Activated CD8-positive, alpha-beta T cell treated with anti-CD3 and anti-CD28 coated beads, Interleukin-2, amount 10 ng/mL, durations not matched to agents 7 days and 5 days (primary cell): ENCODE results near the gene IL36RN. TPM values are rescaled to one million over a fixed set of nuclear protein-coding genes. Genes with fewer than 3 reads are reported as not detected.

Experiments used
- ATAC-seq: fragments of 150-1000 bp; cut with Tn5 transposase; one replicate; pipeline ENCODE4 v1.10.0; 2021; ENCODE audit warnings: moderate library complexity
- CTCF ChIA-PET: fragments of 350-600 bp; sonication (Branson Sonifier 250); formaldehyde crosslinking; loops from one replicate; lab custom pipeline; 2021; ENCODE audit warnings: antibody characterized with exemption; lab: Charles Lee
- POLR2A ChIA-PET: fragments of 350-600 bp; sonication (Branson Sonifier 250); formaldehyde crosslinking; loops from one replicate; lab custom pipeline; 2021; ENCODE audit warnings: antibody characterized with exemption; lab: Charles Lee
- DNase-seq: peaks from one replicate; pipeline ENCODE4 v3.0.0-alpha.2; 2020
- H3K27ac Mint-ChIP-seq: one replicate; pipeline ENCODE4 v1.8.0; 2021; ENCODE audit warnings: mild to moderate bottlenecking, mixed read lengths
- H3K27me3 Mint-ChIP-seq: one replicate; pipeline ENCODE4 v1.8.0; 2021; ENCODE audit warnings: low read depth, mixed read lengths
- H3K36me3 Mint-ChIP-seq: one replicate; pipeline ENCODE4 v1.8.0; 2021; ENCODE audit warnings: low read depth, mixed read lengths
- H3K4me1 Mint-ChIP-seq: one replicate; pipeline ENCODE4 v1.8.0; 2021; ENCODE audit warnings: low read depth, mixed read lengths
- H3K4me3 Mint-ChIP-seq: one replicate; pipeline ENCODE4 v1.8.0; 2021; ENCODE audit warnings: mild to moderate bottlenecking, mixed read lengths
- H3K9me3 Mint-ChIP-seq: one replicate; pipeline ENCODE4 v1.8.0; 2022; ENCODE audit warnings: mixed read lengths; ENCODE audit not compliant: insufficient read depth
- total RNA-seq, 2 experiments: library from RNA; stranded (reverse); gene quantifications; one replicate each; pipeline ENCODE4 v1.2.3, GENCODE V29; 2021

IL36RN gene
- total RNA-seq, 2 experiments from 2014 or later = not detected

- ChIA-PET POLR2A (no interaction called here), CTCF (interaction anchor here (0.9 to 1.5 kb wide), 4 partner anchors 16 to 123 kb away, joined by 3 to 9 read pairs (median 3); no protein-coding TSS in a partner anchor)
- peak; percentile 11 for DNase-seq
- Mint-ChIP-seq H3K9me3 (no peaks in the 10 kb centered on the region), H3K27me3 (peaks cover 3% of the 10 kb centered on the region), H3K4me1 (no peaks in the 10 kb centered on the region), H3K36me3 (no peaks in the 10 kb centered on the region), H3K4me3 (no peak overlapping the region), H3K27ac (no peak overlapping the region)
- ATAC-seq = no peak
Measured at GRCh38 chr2:113064281-113064680, 5.3 kb downstream of the IL36RN start.

DNA sequence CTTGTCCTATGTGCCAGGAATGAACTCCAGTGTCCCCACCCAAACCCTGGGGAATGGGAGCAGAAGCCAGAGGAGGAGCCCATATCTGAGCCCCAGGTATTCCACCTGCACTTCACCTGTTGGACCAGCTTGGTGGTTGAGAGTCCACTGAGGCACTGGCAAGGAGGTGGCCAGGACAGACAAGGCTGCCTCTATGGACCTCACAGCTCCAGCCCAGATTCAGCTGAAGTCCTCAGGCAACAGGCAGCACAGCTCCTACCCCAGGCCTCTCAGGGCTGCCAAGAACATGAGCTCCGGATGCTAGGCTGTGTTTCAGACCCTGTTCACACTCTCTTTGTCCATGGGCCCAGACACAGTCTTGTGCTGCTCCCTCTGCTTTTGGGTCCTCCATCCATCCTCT is 5.9 kb downstream of the IL36RN start:
- Mint-ChIP-seq H3K36me3 (no peaks in the 10 kb centered on the region), H3K27me3 (peaks cover 8% of the 10 kb centered on the region), H3K4me3 (no peak overlapping the region), H3K27ac (no peak overlapping the region), H3K9me3 (no peaks in the 10 kb centered on the region), H3K4me1 (no peaks in the 10 kb centered on the region)
- CTCF ChIA-PET = interaction anchor here (0.9 to 1.5 kb wide), 4 partner anchors 15 to 123 kb away, joined by 3 to 9 read pairs (median 3); no protein-coding TSS in a partner anchor
- POLR2A ChIA-PET = no interaction called here
- ATAC-seq (no peak), DNase-seq (peak; percentile 8)

- Mint-ChIP-seq H3K27ac (no peak within 1 kb of the TSS), H3K36me3 (no peaks in the 10 kb centered on the region), H3K4me3 (no peak within 1 kb of the TSS), H3K9me3 (no peaks in the 10 kb centered on the region), H3K4me1 (no peaks in the 10 kb centered on the region), H3K27me3 (peaks cover 10% of the 10 kb centered on the region)
- DNase-seq = no peak
- ChIA-PET POLR2A (no interaction called here), CTCF (interaction anchor here (1.4 to 3.1 kb wide), 2 partner anchors 12 to 17 kb away, joined by 3 to 15 read pairs; no protein-coding TSS in a partner anchor)
- ATAC-seq = no peak
Measured at GRCh38 chr2:113067681-113068080, 8.7 kb downstream of the IL36RN start, which contains the start of gene IL1F10. Gene IL1F10, plus strand, starts transcription at chr2:113067970. Its CDS starts 4,769 bp downstream, at chr2:113072739.

- Mint-ChIP-seq H3K36me3 (no peaks in the 10 kb centered on the region), H3K27me3 (peaks cover 10% of the 10 kb centered on the region), H3K4me3 (no peak overlapping the region), H3K4me1 (no peaks in the 10 kb centered on the region), H3K9me3 (no peaks in the 10 kb centered on the region), H3K27ac (no peak overlapping the region)
- ChIA-PET POLR2A (no interaction called here), CTCF (interaction anchor here (1.4 to 3.1 kb wide), 2 partner anchors 11 to 17 kb away, joined by 3 to 15 read pairs; no protein-coding TSS in a partner anchor)
- ATAC-seq (no peak), DNase-seq (no peak)
Measured at GRCh38 chr2:113068249-113068648, 9.3 kb downstream of the IL36RN start.

GRCh38 chr2:113068706-113069485 is 9.9 kb downstream of the IL36RN start:
- H3K9me3 Mint-ChIP-seq = no peaks in the 10 kb centered on the region
- POLR2A ChIA-PET = no interaction called here
- H3K4me1 Mint-ChIP-seq = peaks cover under 1% of the 10 kb centered on the region

DNA sequence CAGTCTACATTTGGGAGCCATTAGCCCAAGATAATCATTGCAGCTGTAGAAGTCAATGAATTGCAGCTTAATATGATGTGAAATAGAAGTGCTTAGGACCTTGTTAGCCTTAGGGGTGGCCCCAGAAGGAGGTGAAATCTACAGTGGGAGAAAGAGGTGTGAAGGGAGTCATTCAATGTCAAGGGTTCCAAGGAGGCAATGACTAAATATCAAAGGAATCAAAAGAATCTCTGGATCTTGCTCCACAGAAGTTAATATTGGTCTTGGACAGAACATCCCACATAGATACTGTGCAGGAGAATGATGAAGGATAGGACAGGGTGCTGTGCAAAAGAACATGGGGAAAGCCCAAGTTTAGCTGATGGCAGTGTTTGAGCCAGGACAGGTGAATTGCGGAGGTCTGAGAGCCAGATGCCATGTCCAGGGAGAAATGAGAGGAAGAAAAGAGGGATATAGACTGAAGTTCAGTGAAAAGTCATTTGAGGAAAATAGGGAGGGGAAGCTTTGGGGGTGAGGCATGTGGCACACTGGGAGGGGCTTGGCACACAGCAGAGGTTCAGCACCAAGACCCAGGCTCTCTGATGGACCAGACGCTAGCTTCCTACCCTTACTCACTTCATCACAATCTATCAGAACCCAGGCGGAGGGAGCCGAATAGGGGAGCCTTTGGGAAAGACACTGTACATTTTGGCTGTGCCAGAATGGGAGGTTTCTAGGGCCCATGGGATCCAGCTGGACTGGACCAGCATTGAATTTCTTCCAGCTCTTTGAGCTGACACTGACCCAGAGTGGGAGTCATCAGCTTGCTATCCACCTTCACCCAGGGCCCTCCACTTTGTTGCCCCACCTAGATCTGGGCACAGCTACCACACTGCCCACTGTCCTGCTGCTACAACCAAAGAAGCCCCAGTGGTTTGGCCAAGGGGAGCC is 10.9 kb downstream of the IL36RN start:
- Mint-ChIP-seq H3K4me1 (peaks cover 11% of the 10 kb centered on the region), H3K9me3 (no peaks in the 10 kb centered on the region), H3K27ac (no peak overlapping the region), H3K4me3 (no peak overlapping the region), H3K36me3 (no peaks in the 10 kb centered on the region), H3K27me3 (peaks cover 7% of the 10 kb centered on the region)
- ChIA-PET CTCF (interaction anchor here (3.1 kb wide), 1 partner anchor 9 kb away, joined by 15 read pairs; no protein-coding TSS in a partner anchor), POLR2A (no interaction called here)
- no peak for ATAC-seq
- DNase-seq = no peak

More at GRCh38 chr2:113068706-113069485, 9.9 kb downstream of the IL36RN start:
- DNase-seq (no peak), ATAC-seq (no peak)
- CTCF ChIA-PET = interaction anchor here (1.4 to 3.1 kb wide), 2 partner anchors 10 to 16 kb away, joined by 3 to 15 read pairs; no protein-coding TSS in a partner anchor
- Mint-ChIP-seq H3K4me3 (no peak overlapping the region), H3K36me3 (no peaks in the 10 kb centered on the region), H3K27ac (no peak overlapping the region), H3K27me3 (peaks cover 8% of the 10 kb centered on the region)

GRCh38 chr2:113070606-113070975 is 11.6 kb downstream of the IL36RN start:
- Mint-ChIP-seq H3K4me3 (no peak overlapping the region), H3K27me3 (peaks cover 7% of the 10 kb centered on the region), H3K36me3 (no peaks in the 10 kb centered on the region), H3K27ac (no peak overlapping the region), H3K9me3 (no peaks in the 10 kb centered on the region), H3K4me1 (peaks cover 16% of the 10 kb centered on the region)
- no peak for ATAC-seq
- CTCF ChIA-PET = interaction anchor here (1.7 to 3.1 kb wide), 2 partner anchors 9 to 10 kb away, joined by 6 to 15 read pairs; no protein-coding TSS in a partner anchor
- DNase-seq = no peak
- POLR2A ChIA-PET = no interaction called here

GRCh38 chr2:113072584-113072983 is 13.6 kb downstream of the IL36RN start:
- no peak overlapping the region for H3K4me3 Mint-ChIP-seq
- peaks cover 7% of the 10 kb centered on the region for H3K27me3 Mint-ChIP-seq
- no peak for DNase-seq
- ATAC-seq = no peak
- peaks cover 30% of the 10 kb centered on the region for H3K4me1 Mint-ChIP-seq
- H3K36me3 Mint-ChIP-seq = no peaks in the 10 kb centered on the region
- H3K27ac Mint-ChIP-seq = no peak overlapping the region
- no peaks in the 10 kb centered on the region for H3K9me3 Mint-ChIP-seq
- ChIA-PET CTCF (interaction anchor here (0.6 to 1.8 kb wide), 4 partner anchors 10 to 87 kb away, joined by 3 to 10 read pairs (median 3); no protein-coding TSS in a partner anchor), POLR2A (no interaction called here)

- POLR2A ChIA-PET = no interaction called here
Measured at GRCh38 chr2:113073325-113073834, 14.4 kb downstream of the IL36RN start.

GRCh38 chr2:113075030-113075429 is 16.0 kb downstream of the IL36RN start:
- peak; percentile 71 for DNase-seq
- ATAC-seq = peak; percentile 97
- Mint-ChIP-seq H3K4me3 (no peak overlapping the region), H3K9me3 (no peaks in the 10 kb centered on the region), H3K27me3 (peaks cover under 1% of the 10 kb centered on the region), H3K36me3 (no peaks in the 10 kb centered on the region), H3K4me1 (peaks cover 30% of the 10 kb centered on the region), H3K27ac (peak overlapping the region; percentile 76)
- POLR2A ChIA-PET = interaction anchor here (1.3 kb wide), 1 partner anchor 99 kb away, joined by 3 read pairs; the partner anchor contains the start of gene PSD4
- CTCF ChIA-PET = interaction anchor here (1.5 to 12.0 kb wide), 10 partner anchors 10 to 315 kb away, joined by 3 to 215 read pairs (median 5); no protein-coding TSS in a partner anchor

More at GRCh38 chr2:113073325-113073834, 14.4 kb downstream of the IL36RN start:
- DNase-seq (no peak), ATAC-seq (no peak)
- CTCF ChIA-PET = interaction anchor here (0.6 to 1.8 kb wide), 4 partner anchors 9 to 88 kb away, joined by 3 to 10 read pairs (median 3); no protein-coding TSS in a partner anchor
- Mint-ChIP-seq H3K27me3 (peaks cover 7% of the 10 kb centered on the region), H3K9me3 (no peaks in the 10 kb centered on the region), H3K36me3 (no peaks in the 10 kb centered on the region), H3K4me3 (no peak overlapping the region), H3K4me1 (peaks cover 30% of the 10 kb centered on the region), H3K27ac (no peak overlapping the region)

DNA sequence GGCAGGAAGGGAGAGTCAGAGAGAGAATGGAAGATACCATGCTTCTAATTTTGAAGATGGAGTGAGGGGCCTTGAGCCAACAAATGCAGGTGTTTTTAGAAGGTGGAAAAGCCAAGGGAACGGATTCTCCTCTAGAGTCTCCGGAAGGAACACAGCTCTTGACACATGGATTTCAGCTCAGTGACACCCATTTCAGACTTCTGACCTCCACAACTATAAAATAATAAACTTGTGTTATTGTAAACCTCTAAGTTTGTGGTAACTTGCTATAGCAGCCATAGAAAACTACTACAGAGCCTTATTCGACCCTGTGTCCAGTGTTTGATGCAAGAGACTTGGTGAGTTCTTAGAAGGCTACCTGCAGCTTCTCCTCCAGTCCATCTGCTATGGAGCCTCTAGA is 16.6 kb downstream of the IL36RN start:
- no peaks in the 10 kb centered on the region for H3K9me3 Mint-ChIP-seq
- peak overlapping the region; percentile 76 for H3K27ac Mint-ChIP-seq
- no peaks in the 10 kb centered on the region for H3K36me3 Mint-ChIP-seq
- POLR2A ChIA-PET = interaction anchor here (1.3 kb wide), 1 partner anchor 99 kb away, joined by 3 read pairs; the partner anchor contains the start of gene PSD4
- no peak for ATAC-seq
- H3K4me1 Mint-ChIP-seq = peaks cover 30% of the 10 kb centered on the region
- H3K4me3 Mint-ChIP-seq = no peak overlapping the region
- CTCF ChIA-PET = interaction anchor here (0.9 to 12.0 kb wide), 14 partner anchors 9 to 315 kb away, joined by 3 to 215 read pairs (median 5); no protein-coding TSS in a partner anchor
- DNase-seq = no peak
- no peaks in the 10 kb centered on the region for H3K27me3 Mint-ChIP-seq
